NCI-H82 treated with DMSO at 0.1 percent for 48 hours (cell line): ENCODE measurements around the gene C15orf62.

Experiments
- DNase-seq: peaks from one replicate; lab custom pipeline; 2025; ENCODE audit not compliant: unreplicated experiment; lab: John Stamatoyannopoulos, UW

Gene C15orf62

GRCh38 chr15:40775740-40776536 lies 6.2 kb downstream of the C15orf62 start:
- DNase-seq: no peak

GRCh38 chr15:40776537-40777141 lies 6.9 kb downstream of the C15orf62 start:
- no peak for DNase-seq

DNA sequence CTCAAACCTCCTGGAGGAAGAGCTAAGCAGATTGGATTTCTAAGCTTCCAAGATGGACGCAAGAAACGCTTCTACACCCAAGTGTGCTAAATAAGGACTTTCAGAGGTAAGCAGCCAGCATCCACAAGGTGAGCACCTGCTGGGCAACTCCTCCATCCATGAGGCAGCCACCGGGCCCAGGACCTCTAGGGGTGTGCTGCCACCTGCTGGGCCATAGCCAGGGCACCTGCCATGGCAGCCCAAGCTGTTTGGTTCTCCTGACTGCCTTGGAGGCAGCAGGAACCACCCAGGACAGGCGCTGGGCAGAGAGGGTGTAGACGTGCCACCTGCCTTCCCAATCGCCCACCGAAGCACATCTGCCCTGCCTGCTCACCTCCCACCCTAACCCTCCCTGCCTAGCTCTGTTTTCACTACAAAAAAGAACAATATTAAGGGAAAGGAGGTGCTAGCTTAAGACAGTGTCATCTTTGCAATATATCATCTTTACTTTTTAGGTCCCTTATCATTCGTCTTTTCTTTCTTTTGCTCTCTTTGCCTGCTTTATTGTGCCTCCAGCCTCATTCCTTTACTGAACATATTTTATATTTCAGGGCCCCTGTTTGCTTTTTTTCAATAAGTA lies 12.9 kb downstream of the C15orf62 start:
- DNase-seq: no peak

- DNase-seq: no peak
Measured at GRCh38 chr15:40785164-40785563, 15.4 kb downstream of the C15orf62 start.

- DNase-seq: no peak
Measured at GRCh38 chr15:40785814-40786213, 16.0 kb downstream of the C15orf62 start.

GRCh38 chr15:40787344-40787841 lies 17.6 kb downstream of the C15orf62 start:
- no peak for DNase-seq

GRCh38 chr15:40787991-40788390 lies 18.2 kb downstream of the C15orf62 start:
- no peak for DNase-seq

DNA sequence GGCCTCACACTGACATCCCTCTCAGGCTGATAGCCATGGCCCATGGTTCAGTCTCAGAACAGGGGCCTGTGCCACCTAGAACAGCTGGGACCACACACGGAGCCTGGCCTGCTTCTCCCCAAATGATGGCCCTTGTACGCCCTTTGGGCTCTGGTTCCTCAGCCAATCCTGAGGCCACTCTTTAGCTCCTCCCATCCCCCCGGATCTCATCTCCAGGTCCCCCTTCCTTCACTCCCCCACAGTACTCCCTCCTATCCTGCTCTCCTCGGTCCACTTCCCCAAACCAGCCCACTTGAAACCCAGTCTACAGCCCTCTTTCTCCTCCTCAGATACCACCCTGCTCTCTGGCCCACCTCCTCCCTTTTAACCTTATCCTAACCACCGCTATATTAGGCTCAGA lies 19.3 kb downstream of the C15orf62 start:
- no peak for DNase-seq

DNA sequence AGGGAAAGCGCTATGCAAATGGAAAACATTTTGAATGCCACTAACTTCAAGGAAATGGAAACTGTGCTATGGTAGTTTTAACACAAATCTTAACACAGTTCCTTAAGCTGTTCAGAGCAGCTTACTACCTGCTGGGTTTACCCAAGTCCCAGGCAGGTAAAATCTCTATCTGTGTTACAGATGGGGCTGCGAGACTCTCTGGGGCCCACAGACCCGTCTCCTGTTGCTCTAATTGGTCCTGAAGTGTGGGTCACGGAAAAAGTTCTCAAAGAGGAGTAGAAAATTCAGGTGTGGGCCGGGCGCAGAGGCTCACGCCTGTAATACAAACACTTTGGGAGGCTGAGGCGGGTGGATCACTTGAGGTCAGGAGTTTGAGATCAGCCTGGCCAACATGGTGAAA lies 20.2 kb downstream of the C15orf62 start:
- no peak for DNase-seq

- DNase-seq: no peak
Measured at GRCh38 chr15:40790718-40791117, 20.9 kb downstream of the C15orf62 start.

- DNase-seq: no peak
Measured at GRCh38 chr15:40792394-40792793, 22.6 kb downstream of the C15orf62 start.

DNA sequence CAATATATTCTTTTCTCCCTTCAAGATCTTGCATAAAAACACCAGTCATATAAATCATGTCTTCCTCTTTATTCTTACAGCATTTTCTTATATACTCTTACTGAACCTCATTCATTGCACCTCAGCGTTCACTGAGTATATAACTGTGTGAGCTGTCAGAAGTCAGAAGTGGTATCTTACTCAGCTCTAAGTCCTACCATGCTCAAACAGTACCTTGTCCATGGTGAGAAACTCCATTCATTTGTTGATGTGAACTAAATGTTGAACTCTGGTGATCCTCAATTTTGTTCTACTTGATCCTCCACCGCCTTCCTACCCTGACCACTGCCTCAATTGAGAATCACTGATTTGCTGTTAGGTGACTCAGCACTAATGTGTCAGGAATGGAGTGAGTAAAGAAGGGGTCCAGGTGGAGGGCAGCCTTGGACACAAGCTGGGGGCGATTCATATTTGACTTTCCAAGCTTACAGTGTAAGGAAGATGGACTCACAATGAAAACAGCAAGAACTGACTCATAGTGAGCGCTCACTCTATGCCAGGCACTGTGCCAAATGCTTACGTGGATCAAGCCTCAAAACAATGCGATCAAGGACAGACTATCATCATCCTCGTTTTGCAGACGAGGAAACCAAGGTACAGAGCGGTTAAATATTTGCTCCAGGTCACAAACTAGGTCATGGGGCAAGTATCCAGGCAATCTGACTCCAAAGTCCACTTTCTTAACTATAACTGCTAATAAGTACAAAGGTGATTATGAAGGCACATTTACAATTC lies 23.6 kb downstream of the C15orf62 start:
- no peak for DNase-seq

GRCh38 chr15:40796041-40796440 lies 26.3 kb downstream of the C15orf62 start:
- DNase-seq: no peak

- no peak for DNase-seq
Measured at GRCh38 chr15:40796512-40796911, 26.7 kb downstream of the C15orf62 start.

GRCh38 chr15:40799523-40799922 lies 29.7 kb downstream of the C15orf62 start:
- no peak for DNase-seq

- no peak for DNase-seq
Measured at GRCh38 chr15:40803076-40803475, 33.3 kb downstream of the C15orf62 start.

- no peak for DNase-seq
Measured at GRCh38 chr15:40803688-40804087, 33.9 kb downstream of the C15orf62 start.

DNA sequence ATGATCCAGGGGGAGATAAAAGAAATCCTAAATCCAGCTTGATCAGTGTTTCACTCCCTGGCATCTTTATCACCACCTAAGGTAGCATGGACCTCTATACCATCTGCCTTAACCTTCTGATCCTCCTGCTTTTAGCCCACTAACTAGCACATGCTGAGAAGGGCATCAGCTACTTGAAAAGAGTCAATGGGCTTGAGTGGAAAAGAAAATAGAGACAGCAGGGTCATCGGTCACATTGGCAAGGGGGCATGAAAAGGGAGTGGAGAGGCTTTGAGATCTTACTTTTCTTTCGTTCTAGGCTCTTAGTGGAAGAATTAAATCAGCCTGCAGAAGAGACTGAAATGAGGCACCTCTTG lies 36.9 kb downstream of the C15orf62 start:
- no peak for DNase-seq

DNA sequence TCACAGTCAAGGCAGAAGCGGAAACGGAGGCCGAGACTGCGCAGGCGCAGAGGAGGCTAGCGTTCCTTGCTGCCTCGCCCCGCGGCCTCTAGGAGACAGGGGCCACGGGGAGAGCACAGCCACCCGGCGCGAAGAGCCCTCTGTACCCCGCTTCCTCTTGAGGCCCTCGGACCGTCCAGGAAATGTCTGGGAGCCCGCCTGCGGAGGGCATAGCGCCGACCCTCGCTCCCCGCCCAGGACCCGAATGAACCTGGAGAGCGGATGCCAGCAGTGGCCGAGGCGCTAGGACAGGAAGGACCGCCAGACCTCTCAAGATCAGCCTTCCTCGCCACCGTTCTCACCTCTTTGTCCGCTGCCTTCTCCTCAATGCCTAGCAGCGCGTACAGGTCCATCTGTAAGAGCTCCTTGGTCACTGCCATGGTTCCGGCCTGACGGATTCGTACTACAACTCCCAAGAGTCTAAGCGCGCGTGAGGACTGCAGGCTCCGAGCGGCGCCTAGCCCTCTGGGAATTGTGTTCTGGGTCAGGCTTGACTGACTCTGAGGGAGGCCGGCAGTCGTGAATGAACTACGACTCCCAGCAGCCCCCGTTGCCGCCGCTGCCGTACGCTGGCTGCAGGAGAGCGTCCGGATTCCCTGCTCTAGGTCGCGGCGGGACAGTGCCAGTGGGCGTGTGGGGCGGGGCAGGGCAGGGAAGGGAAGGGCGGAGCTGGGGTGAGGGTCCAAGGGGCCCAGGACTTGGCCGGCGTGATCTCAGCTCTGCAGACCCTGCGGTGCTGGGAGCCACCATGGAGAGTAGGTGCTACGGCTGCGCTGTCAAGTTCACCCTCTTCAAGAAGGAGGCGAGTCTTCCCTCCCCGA lies 37.5 kb downstream of the C15orf62 start, which contains the start of the genes DNAJC17 and ZFYVE19:
TSS of gene DNAJC17 (minus strand) at position 446 of the 860 bp plus-strand sequence. CDS start at position 419, 27 bp downstream.
TSS of gene ZFYVE19 (plus strand) at position 62 of the 860 bp plus-strand sequence. CDS start at position 563, 501 bp downstream.
- DNase-seq: peak; percentile 96

- no peak for DNase-seq
Measured at GRCh38 chr15:40807888-40808461, 38.2 kb downstream of the C15orf62 start.
